Chondrocyte (in vitro differentiated cells): Measurements from ENCODE around the gene GPR146. TPM values are rescaled to one million over a fixed set of nuclear protein-coding genes. Genes with fewer than 3 reads are reported as not detected.
A peak's percentile ranks its signal among the peaks of the same experiment; 100 is the strongest.

ENCODE experiments used
- DNase-seq: peaks from one replicate; pipeline ENCODE4 v3.0.0; 2021; ENCODE audit warnings: mixed read lengths, low spot score
- H3K27ac Mint-ChIP-seq: one replicate; pipeline ENCODE4 v1.8.0; 2021; ENCODE audit warnings: mild to moderate bottlenecking, moderate library complexity, mixed read lengths; ENCODE audit not compliant: unreplicated experiment
- H3K27me3 Mint-ChIP-seq: 2 replicates; pipeline ENCODE4 v1.8.0; 2021; ENCODE audit warnings: low read depth, mixed read lengths
- H3K36me3 Mint-ChIP-seq: 2 replicates; pipeline ENCODE4 v1.8.0; 2021; ENCODE audit warnings: low read depth, mixed read lengths
- H3K4me1 Mint-ChIP-seq: 2 replicates; pipeline ENCODE4 v1.8.0; 2021; ENCODE audit warnings: low read depth, mild to moderate bottlenecking, mixed read lengths
- H3K4me3 Mint-ChIP-seq: one replicate; pipeline ENCODE4 v1.8.0; 2021; ENCODE audit warnings: mild to moderate bottlenecking, moderate library complexity, mixed read lengths; ENCODE audit not compliant: unreplicated experiment
- H3K9me3 Mint-ChIP-seq: 2 replicates; pipeline ENCODE4 v1.8.0; 2021; ENCODE audit warnings: low read depth, mixed read lengths
- CTCF ChIP-seq: fragments of 200-600 bp; sonication (generic); IDR thresholded peaks from 2 replicates; pipeline ENCODE4 v1.5.0; 2021; ENCODE audit warnings: antibody characterized with exemption, mild to moderate bottlenecking, moderate library complexity
- total RNA-seq: library from RNA; stranded (reverse); gene quantifications from 3 replicates; pipeline ENCODE4 v1.2.1, GENCODE V29; 2021

Gene GPR146
- total RNA-seq, 1 donor from 2014 or later: 3.8 TPM

GRCh38 chr7:1046722-1047679 lies 2.7 kb downstream of the GPR146 start:
- Mint-ChIP-seq H3K4me3 (no peak overlapping the region), H3K4me1 (peaks cover 23% of the 10 kb centered on the region), H3K27me3 (no peaks in the 10 kb centered on the region), H3K36me3 (no peaks in the 10 kb centered on the region), H3K27ac (no peak overlapping the region), H3K9me3 (no peaks in the 10 kb centered on the region)
- no peak for TF ChIP-seq CTCF
- peak; percentile 52 for DNase-seq

GRCh38 chr7:1049006-1049741 lies 4.8 kb downstream of the GPR146 start:
- Mint-ChIP-seq H3K4me1 (peaks cover 13% of the 10 kb centered on the region), H3K9me3 (no peaks in the 10 kb centered on the region), H3K4me3 (no peak overlapping the region), H3K36me3 (no peaks in the 10 kb centered on the region), H3K27me3 (no peaks in the 10 kb centered on the region), H3K27ac (no peak overlapping the region)
- no peak for TF ChIP-seq CTCF
- DNase-seq: peak; percentile 61

GRCh38 chr7:1049801-1050200 lies 5.5 kb downstream of the GPR146 start:
- Mint-ChIP-seq H3K4me1 (peaks cover 12% of the 10 kb centered on the region), H3K36me3 (no peaks in the 10 kb centered on the region), H3K4me3 (no peak overlapping the region), H3K27me3 (no peaks in the 10 kb centered on the region), H3K9me3 (no peaks in the 10 kb centered on the region), H3K27ac (no peak overlapping the region)
- DNase-seq: peak; percentile 81
- no peak for TF ChIP-seq CTCF

GRCh38 chr7:1050254-1050906 lies 6.0 kb downstream of the GPR146 start:
- Mint-ChIP-seq H3K4me3 (no peak overlapping the region), H3K36me3 (no peaks in the 10 kb centered on the region), H3K27ac (no peak overlapping the region), H3K4me1 (peaks cover 6% of the 10 kb centered on the region), H3K27me3 (no peaks in the 10 kb centered on the region), H3K9me3 (no peaks in the 10 kb centered on the region)
- TF ChIP-seq CTCF: no peak
- peak; percentile 87 for DNase-seq
